ENCODE measurements around the gene CAMKV.
A peak's percentile ranks its signal among the peaks of the same experiment; 100 is the strongest.

CAMKV gene

DNA sequence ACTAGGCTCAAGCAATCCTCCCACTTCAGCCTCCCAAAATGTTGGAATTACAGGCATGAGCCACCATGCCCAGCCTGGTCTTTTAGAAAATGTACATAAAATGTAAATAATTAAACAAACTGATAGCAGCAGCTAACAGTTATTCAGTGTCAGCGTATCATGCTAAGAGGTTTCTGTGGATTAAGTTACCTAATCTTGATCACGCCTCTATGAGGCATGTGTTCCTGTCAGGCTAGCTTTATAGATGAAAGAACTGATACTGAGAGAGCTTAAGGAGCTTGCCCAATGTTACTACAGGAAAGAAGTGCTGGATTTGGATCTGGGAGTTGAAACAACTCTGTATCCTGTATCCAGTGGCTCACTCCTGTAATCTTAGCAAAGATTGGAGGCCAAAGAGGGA lies 45.2 kb upstream of the CAMKV start:
- no peak overlapping the region for H3K14ac ChIP-seq (ENCODE audit: low read length in 2 of 2)
- H2AFZ ChIP-seq (ENCODE audit: low read depth, low read length), result no peak overlapping the region
- H3K36me3 ChIP-seq (ENCODE audit: control insufficient read depth in 1 of 2, insufficient read depth in 2 of 2, low read depth in 1 of 2, low read length in 2 of 2), result peaks cover 27 to 28% of the 10 kb centered on the region in 2 experiments
- no peaks in the 10 kb centered on the region for H3K4me1 ChIP-seq (ENCODE audit: control insufficient read depth, insufficient read depth, low read depth, low read length)
- no peak overlapping the region for H2BK5ac ChIP-seq (ENCODE audit: low read depth, low read length, poor library complexity, severe bottlenecking)
- H3K9me3 ChIP-seq (ENCODE audit: control insufficient read depth, low read length), result no peaks in the 10 kb centered on the region
- H3K4me3 ChIP-seq (ENCODE audit: insufficient read depth in 1 of 2, low read depth in 1 of 2, low read length in 2 of 2), result no peak overlapping the region
- H4K91ac ChIP-seq (ENCODE audit: low read length), result no peak overlapping the region
- peak overlapping the region in 1 of 2 experiments; percentile 2 for H3K23ac ChIP-seq (ENCODE audit: low read length in 2 of 2)
- no peak overlapping the region for H3K4ac ChIP-seq (ENCODE audit: low read depth in 1 of 2, low read length in 2 of 2)
- H2BK12ac ChIP-seq (ENCODE audit: low read length in 2 of 2), result no peak overlapping the region
- H2BK120ac ChIP-seq (ENCODE audit: low read depth, low read length), result no peak overlapping the region
- H2BK15ac ChIP-seq (ENCODE audit: low read depth, poor library complexity, severe bottlenecking), result no peak overlapping the region
- H2AK5ac ChIP-seq (ENCODE audit: low read length, severe bottlenecking), result no peak overlapping the region
- no peak overlapping the region for H3K4me2 ChIP-seq (ENCODE audit: low read length, poor library complexity, severe bottlenecking)
- H3K18ac ChIP-seq (ENCODE audit: low read depth in 1 of 2, low read length in 2 of 2), result no peak overlapping the region
- H4K8ac ChIP-seq (ENCODE audit: low read length), result no peak overlapping the region
- no peaks in the 10 kb centered on the region for H3K27me3 ChIP-seq (ENCODE audit: control insufficient read depth in 1 of 2, insufficient read depth in 1 of 2, low read length in 2 of 2)
- H3K9ac ChIP-seq (ENCODE audit: low read length), result no peak overlapping the region
- H3K79me1 ChIP-seq (replicated peaks; ENCODE audit: low read length, poor library complexity, severe bottlenecking), result peaks cover 4% of the 10 kb centered on the region
- no peak overlapping the region for H3K27ac ChIP-seq (ENCODE audit: low read length, poor library complexity, severe bottlenecking)
- WGBS, result 96% methylated on average over 2 of the region's 2 CpGs
- no peak for DNase-seq

DNA sequence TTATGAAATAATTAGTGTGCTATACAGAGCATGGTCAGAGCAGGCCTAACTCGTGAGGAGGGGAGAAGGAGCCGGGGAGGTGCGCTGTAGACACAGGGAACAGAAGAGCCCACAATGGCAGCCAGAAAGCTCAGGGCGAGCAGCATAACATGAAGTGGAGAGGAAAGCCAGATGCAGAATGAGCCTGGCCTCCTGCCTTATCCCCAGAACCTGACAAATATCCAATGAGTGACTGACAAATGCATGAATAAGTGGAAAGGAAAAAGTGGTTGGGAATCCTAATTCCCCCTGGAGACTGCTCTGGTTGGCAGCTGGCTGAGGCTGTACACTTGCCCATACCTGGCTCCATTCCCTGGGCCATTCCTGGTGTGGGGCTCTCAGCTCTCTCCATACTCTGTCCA lies 43.2 kb upstream of the CAMKV start:
- H3K4me2 ChIP-seq (ENCODE audit: low read length, poor library complexity, severe bottlenecking), result no peak overlapping the region
- H2AK5ac ChIP-seq (ENCODE audit: low read length, severe bottlenecking), result no peak overlapping the region
- H3K4me3 ChIP-seq (ENCODE audit: insufficient read depth in 1 of 2, low read depth in 1 of 2, low read length in 2 of 2), result no peak overlapping the region
- no peak overlapping the region for H4K91ac ChIP-seq (ENCODE audit: low read length)
- 94% methylated on average over 4 of the region's 4 CpGs for WGBS
- no peak overlapping the region for H4K8ac ChIP-seq (ENCODE audit: low read length)
- H3K18ac ChIP-seq (ENCODE audit: low read depth in 1 of 2, low read length in 2 of 2), result no peak overlapping the region
- H3K79me1 ChIP-seq (replicated peaks; ENCODE audit: low read length, poor library complexity, severe bottlenecking), result no peaks in the 10 kb centered on the region
- no peaks in the 10 kb centered on the region for H3K4me1 ChIP-seq (ENCODE audit: control insufficient read depth, insufficient read depth, low read depth, low read length)
- DNase-seq, result no peak
- no peak overlapping the region for H3K4ac ChIP-seq (ENCODE audit: low read depth in 1 of 2, low read length in 2 of 2)
- no peak overlapping the region for H2BK15ac ChIP-seq (ENCODE audit: low read depth, poor library complexity, severe bottlenecking)
- H2BK120ac ChIP-seq (ENCODE audit: low read depth, low read length), result no peak overlapping the region
- H3K9me3 ChIP-seq (ENCODE audit: control insufficient read depth, low read length), result no peaks in the 10 kb centered on the region
- peaks cover 36 to 42% of the 10 kb centered on the region in 2 experiments for H3K36me3 ChIP-seq (ENCODE audit: control insufficient read depth in 1 of 2, insufficient read depth in 2 of 2, low read depth in 1 of 2, low read length in 2 of 2)
- no peak overlapping the region for H3K9ac ChIP-seq (ENCODE audit: low read length)
- H2BK5ac ChIP-seq (ENCODE audit: low read depth, low read length, poor library complexity, severe bottlenecking), result no peak overlapping the region
- H2BK12ac ChIP-seq (ENCODE audit: low read length in 2 of 2), result no peak overlapping the region
- no peak overlapping the region for H3K27ac ChIP-seq (ENCODE audit: low read length, poor library complexity, severe bottlenecking)
- no peak overlapping the region for H3K14ac ChIP-seq (ENCODE audit: low read length in 2 of 2)
- H3K27me3 ChIP-seq (ENCODE audit: control insufficient read depth in 1 of 2, insufficient read depth in 1 of 2, low read length in 2 of 2), result no peaks in the 10 kb centered on the region
- no peak overlapping the region for H3K23ac ChIP-seq (ENCODE audit: low read length in 2 of 2)
- no peak overlapping the region for H2AFZ ChIP-seq (ENCODE audit: low read depth, low read length)

DNA sequence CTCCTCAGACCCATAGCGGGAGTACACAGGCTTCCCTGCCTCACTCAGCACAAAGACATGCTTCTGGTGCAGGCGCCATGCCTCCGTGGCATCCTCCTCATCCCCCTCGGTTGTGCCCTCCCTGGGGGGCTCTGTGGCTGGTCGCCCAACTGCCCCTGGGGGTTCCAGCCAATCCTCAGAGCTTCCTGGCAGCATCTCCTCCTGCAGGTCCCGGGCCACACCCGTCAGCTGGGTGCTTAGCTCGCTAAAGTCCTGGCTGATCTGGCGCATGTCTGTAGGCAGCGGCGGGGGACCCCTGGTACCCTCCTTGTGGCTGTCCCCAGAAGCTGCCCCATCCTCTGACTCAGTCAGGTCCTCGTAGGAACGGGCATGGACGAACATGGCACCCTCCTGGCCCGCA lies 41.9 kb upstream of the CAMKV start:
- no peak overlapping the region for H2AK5ac ChIP-seq (ENCODE audit: low read length, severe bottlenecking)

DNA sequence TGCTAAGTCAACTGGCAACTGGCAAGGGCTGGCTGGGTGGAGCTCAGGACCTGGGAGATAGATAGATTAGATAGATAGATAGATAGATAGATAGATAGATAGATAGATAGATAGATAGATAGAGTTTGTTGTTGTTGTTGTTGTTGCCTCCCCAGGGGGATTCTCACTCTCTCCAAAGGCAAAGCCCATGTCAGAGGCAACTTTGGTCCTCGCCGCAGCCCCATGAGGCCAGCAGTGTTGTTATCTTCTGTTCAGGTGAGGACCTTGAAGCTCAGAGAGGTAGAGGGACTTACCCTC lies 41.4 kb upstream of the CAMKV start:
- no peak overlapping the region for H3K4ac ChIP-seq (ENCODE audit: low read depth in 1 of 2, low read length in 2 of 2)
- no peaks in the 10 kb centered on the region for H3K9me3 ChIP-seq (ENCODE audit: control insufficient read depth, low read length)
- H3K18ac ChIP-seq (ENCODE audit: low read depth in 1 of 2, low read length in 2 of 2), result no peak overlapping the region
- no peak overlapping the region for H2BK5ac ChIP-seq (ENCODE audit: low read depth, low read length, poor library complexity, severe bottlenecking)
- no peak overlapping the region for H2AFZ ChIP-seq (ENCODE audit: low read depth, low read length)
- no peak overlapping the region for H3K4me2 ChIP-seq (ENCODE audit: low read length, poor library complexity, severe bottlenecking)
- DNase-seq, result no peak
- peaks cover 36 to 42% of the 10 kb centered on the region in 2 experiments for H3K36me3 ChIP-seq (ENCODE audit: control insufficient read depth in 1 of 2, insufficient read depth in 2 of 2, low read depth in 1 of 2, low read length in 2 of 2)
- H3K79me1 ChIP-seq (replicated peaks; ENCODE audit: low read length, poor library complexity, severe bottlenecking), result no peaks in the 10 kb centered on the region
- no peak overlapping the region for H2AK5ac ChIP-seq (ENCODE audit: low read length, severe bottlenecking)
- no peak overlapping the region for H3K4me3 ChIP-seq (ENCODE audit: insufficient read depth in 1 of 2, low read depth in 1 of 2, low read length in 2 of 2)
- no peak overlapping the region for H3K14ac ChIP-seq (ENCODE audit: low read length in 2 of 2)
- H2BK15ac ChIP-seq (ENCODE audit: low read depth, poor library complexity, severe bottlenecking), result no peak overlapping the region
- WGBS, result 85% methylated on average over 2 of the region's 2 CpGs
- no peak overlapping the region for H3K23ac ChIP-seq (ENCODE audit: low read length in 2 of 2)
- H3K4me1 ChIP-seq (ENCODE audit: control insufficient read depth, insufficient read depth, low read depth, low read length), result peaks cover 3% of the 10 kb centered on the region
- no peak overlapping the region for H4K91ac ChIP-seq (ENCODE audit: low read length)
- H3K9ac ChIP-seq (ENCODE audit: low read length), result no peak overlapping the region
- H3K27me3 ChIP-seq (ENCODE audit: control insufficient read depth in 1 of 2, insufficient read depth in 1 of 2, low read length in 2 of 2), result no peaks in the 10 kb centered on the region
- H2BK12ac ChIP-seq (ENCODE audit: low read length in 2 of 2), result no peak overlapping the region
- no peak overlapping the region for H2BK120ac ChIP-seq (ENCODE audit: low read depth, low read length)
- H4K8ac ChIP-seq (ENCODE audit: low read length), result no peak overlapping the region
- H3K27ac ChIP-seq (ENCODE audit: low read length, poor library complexity, severe bottlenecking), result no peak overlapping the region

More for the DNA sequence above, 41.9 kb upstream of the CAMKV start:
- Histone ChIP-seq H3K27ac (ENCODE audit: low read length, poor library complexity, severe bottlenecking) (no peak overlapping the region), H3K4ac (ENCODE audit: low read depth in 1 of 2, low read length in 2 of 2) (no peak overlapping the region), H3K18ac (ENCODE audit: low read depth in 1 of 2, low read length in 2 of 2) (no peak overlapping the region), H2BK5ac (ENCODE audit: low read depth, low read length, poor library complexity, severe bottlenecking) (no peak overlapping the region), H2BK15ac (ENCODE audit: low read depth, poor library complexity, severe bottlenecking) (no peak overlapping the region), H4K91ac (ENCODE audit: low read length) (no peak overlapping the region), H3K79me1 (replicated peaks; ENCODE audit: low read length, poor library complexity, severe bottlenecking) (no peaks in the 10 kb centered on the region), H3K9me3 (ENCODE audit: control insufficient read depth, low read length) (no peaks in the 10 kb centered on the region), H3K36me3 (ENCODE audit: control insufficient read depth in 1 of 2, insufficient read depth in 2 of 2, low read depth in 1 of 2, low read length in 2 of 2) (peaks cover 36 to 42% of the 10 kb centered on the region in 2 experiments), H3K4me3 (ENCODE audit: insufficient read depth in 1 of 2, low read depth in 1 of 2, low read length in 2 of 2) (no peak overlapping the region), H4K8ac (ENCODE audit: low read length) (no peak overlapping the region), H3K4me2 (ENCODE audit: low read length, poor library complexity, severe bottlenecking) (no peak overlapping the region), H3K14ac (ENCODE audit: low read length in 2 of 2) (no peak overlapping the region), H2AFZ (ENCODE audit: low read depth, low read length) (no peak overlapping the region), H3K23ac (ENCODE audit: low read length in 2 of 2) (no peak overlapping the region), H3K27me3 (ENCODE audit: control insufficient read depth in 1 of 2, insufficient read depth in 1 of 2, low read length in 2 of 2) (no peaks in the 10 kb centered on the region), H2BK12ac (ENCODE audit: low read length in 2 of 2) (no peak overlapping the region), H2BK120ac (ENCODE audit: low read depth, low read length) (no peak overlapping the region), H3K9ac (ENCODE audit: low read length) (no peak overlapping the region), H3K4me1 (ENCODE audit: control insufficient read depth, insufficient read depth, low read depth, low read length) (no peaks in the 10 kb centered on the region)
- DNase-seq, result no peak
- 95% methylated on average over 15 of the region's 15 CpGs for WGBS

Measured in mesenchymal stem cell (in vitro differentiated cells and primary cell).